ENCODE results near the gene SMIM5. TPM values are rescaled to one million over a fixed set of nuclear protein-coding genes. Genes with fewer than 3 reads are reported as not detected.

SMIM5 gene
- total and polyA plus RNA-seq, 8 donors: 0.55 to 15.3 (median 0.86) TPM

GRCh38 chr17:75610103-75610984 lies 22.9 kb upstream of the SMIM5 start:
- no peak overlapping the region for H3K27ac ChIP-seq

GRCh38 chr17:75611851-75612429 lies 21.3 kb upstream of the SMIM5 start:
- peaks cover 0 to 4% (median 0%) of the 10 kb centered on the region in 3 donors for H3K36me3 ChIP-seq
- no peaks in the 10 kb centered on the region for H3K4me1 ChIP-seq
- 80 to 87% methylated on average over 20 of the region's 20 CpGs for WGBS, 2 donors
- H3K9me3 ChIP-seq: no peaks in the 10 kb centered on the region
- H3K27ac ChIP-seq: no peak overlapping the region
- DNase-seq (peak in 1 of 6 donors; percentile 58), FAIRE-seq (no peak), ATAC-seq (no peak)
- H3K27me3 ChIP-seq: no peaks in the 10 kb centered on the region
- TF ChIP-seq CTCF (IDR thresholded peaks at IDR 0.05): no peak
- H3K4me3 ChIP-seq: no peak overlapping the region
- intact Hi-C loops (cut with DNase I): no loop called here

More at GRCh38 chr17:75610103-75610984, 22.9 kb upstream of the SMIM5 start:
- 81 to 87% methylated on average over 24 to 25 of the region's 25 CpGs for WGBS, 2 donors
- FAIRE-seq: no peak
- ATAC-seq: peak; percentile 38 to 54 (median 46)
- H3K36me3 ChIP-seq: peaks cover 0 to 4% (median 0%) of the 10 kb centered on the region in 3 donors
- no peaks in the 10 kb centered on the region for H3K27me3 ChIP-seq
- intact Hi-C loops (cut with DNase I): no loop called here
- peak in 1 of 6 donors; percentile 65 for DNase-seq
- H3K4me1 ChIP-seq: no peaks in the 10 kb centered on the region
- no peak for TF ChIP-seq CTCF (IDR thresholded peaks at IDR 0.05)
- H3K4me3 ChIP-seq: no peak overlapping the region
- no peaks in the 10 kb centered on the region for H3K9me3 ChIP-seq

GRCh38 chr17:75612906-75613626 lies 20.2 kb upstream of the SMIM5 start:
- Histone ChIP-seq H3K27me3 (no peaks in the 10 kb centered on the region), H3K9me3 (no peaks in the 10 kb centered on the region), H3K36me3 (peaks cover 0 to 4% (median 0%) of the 10 kb centered on the region in 3 donors), H3K27ac (no peak overlapping the region), H3K4me3 (no peak overlapping the region), H3K4me1 (no peaks in the 10 kb centered on the region)
- DNase-seq (peak in 1 of 6 donors; percentile 62), ATAC-seq (no peak), FAIRE-seq (no peak)
- intact Hi-C loops (cut with DNase I): no loop called here
- 86 to 90% methylated on average over 26 to 27 of the region's 27 CpGs for WGBS, 2 donors
- TF ChIP-seq CTCF (IDR thresholded peaks at IDR 0.05): no peak

- no peaks in the 10 kb centered on the region for H3K27me3 ChIP-seq
- H3K4me1 ChIP-seq: no peaks in the 10 kb centered on the region
- ATAC-seq (no peak), FAIRE-seq (no peak), DNase-seq (peak in 1 of 6 donors; percentile 72)
- H3K9me3 ChIP-seq: no peaks in the 10 kb centered on the region
- H3K27ac ChIP-seq: no peak overlapping the region
- 79 to 81% methylated on average over 8 to 12 of the region's 12 CpGs for WGBS, 2 donors
- TF ChIP-seq CTCF (IDR thresholded peaks at IDR 0.05): no peak
- intact Hi-C loops (cut with DNase I): no loop called here
- peaks cover 0 to 4% (median 0%) of the 10 kb centered on the region in 3 donors for H3K36me3 ChIP-seq
- H3K4me3 ChIP-seq: no peak overlapping the region
Observed at GRCh38 chr17:75614006-75614405, 19.2 kb upstream of the SMIM5 start.

Data from pancreas (tissue), 10 donors.